Measurements from ENCODE around the gene TMEM63B. TPM values are rescaled to one million over a fixed set of nuclear protein-coding genes. Genes with fewer than 3 reads are reported as not detected.

The TMEM63B gene
- total RNA-seq, 1 experiment from 2014 or later, result 12.7 TPM

DNA sequence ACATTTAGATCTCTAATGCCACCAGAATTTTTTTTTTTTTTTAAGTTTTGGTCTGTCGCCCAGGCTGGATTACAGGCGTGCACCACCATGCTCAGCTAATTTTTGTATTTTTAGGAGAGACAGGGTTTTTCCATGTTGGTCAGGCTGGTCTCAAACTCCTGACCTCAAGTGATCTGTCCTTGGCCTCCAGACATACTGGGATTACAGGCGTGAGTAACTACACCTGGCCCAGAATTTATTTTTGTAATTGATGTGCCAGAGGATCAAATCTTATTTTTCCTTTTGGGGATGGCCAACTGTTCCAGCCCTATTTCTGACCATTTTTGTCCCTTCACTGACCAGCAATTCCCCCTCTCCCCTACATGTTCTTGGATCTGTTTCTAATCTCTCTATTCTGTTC lies 71.3 kb downstream of the TMEM63B start:
- no peaks in the 10 kb centered on the region for H3K4me1 ChIP-seq (replicated peaks)
- H3K27ac ChIP-seq, result no peak overlapping the region
- no peak overlapping the region for H3K4me3 ChIP-seq
- H3K9me3 ChIP-seq (replicated peaks), result no peaks in the 10 kb centered on the region
- H3K36me3 ChIP-seq, result no peaks in the 10 kb centered on the region
- no peaks in the 10 kb centered on the region for H3K27me3 ChIP-seq (replicated peaks)
- DNase-seq (ENCODE audit: low read depth in 1 of 2, low spot score in 2 of 2), result no peak

DNA sequence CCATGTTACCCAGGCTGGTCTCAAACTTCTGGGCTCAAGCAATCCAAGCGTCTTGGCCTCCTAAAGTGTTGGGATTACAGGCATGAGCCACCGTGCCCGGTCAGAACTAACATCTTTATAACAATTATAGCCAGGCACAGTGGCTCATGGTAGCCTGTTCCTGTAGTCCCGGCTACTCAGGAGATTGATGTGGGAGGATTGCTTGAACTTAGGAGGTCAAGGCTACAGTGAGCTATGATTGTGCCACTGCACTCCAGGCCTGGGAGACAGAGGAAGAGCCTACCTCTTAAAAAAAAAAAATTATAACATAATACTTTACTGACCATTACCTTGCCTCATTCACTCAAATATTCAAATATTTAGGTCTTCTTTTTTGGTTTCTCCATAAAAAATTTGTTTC lies 72.5 kb downstream of the TMEM63B start:
- Histone ChIP-seq H3K27me3 (replicated peaks) (no peaks in the 10 kb centered on the region), H3K4me1 (replicated peaks) (no peaks in the 10 kb centered on the region), H3K27ac (no peak overlapping the region), H3K36me3 (no peaks in the 10 kb centered on the region), H3K4me3 (no peak overlapping the region), H3K9me3 (replicated peaks) (no peaks in the 10 kb centered on the region)
- no peak for DNase-seq (ENCODE audit: low read depth in 1 of 2, low spot score in 2 of 2)

DNA sequence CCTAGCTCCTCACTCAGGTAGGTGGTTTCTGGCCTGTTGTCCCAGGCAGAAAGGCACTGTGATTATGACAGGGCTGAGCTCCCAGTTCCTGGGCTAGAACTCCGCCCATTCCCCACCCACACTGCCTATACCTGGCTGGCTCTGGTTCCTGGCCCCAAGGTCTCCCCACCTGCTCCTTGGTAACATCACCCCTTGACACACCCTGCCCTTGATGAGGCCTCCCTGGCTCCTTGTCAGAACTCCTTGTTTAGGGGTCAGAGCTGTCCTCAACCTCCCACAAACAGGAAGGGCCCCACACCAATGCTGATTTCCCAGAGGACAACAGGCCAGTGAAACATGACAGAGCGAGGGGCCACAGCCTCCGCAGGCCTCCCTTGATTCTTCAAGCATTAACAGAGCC lies 73.8 kb downstream of the TMEM63B start:
- DNase-seq (ENCODE audit: low read depth in 1 of 2, low spot score in 2 of 2), result no peak
- Histone ChIP-seq H3K27ac (no peak overlapping the region), H3K4me1 (replicated peaks) (no peaks in the 10 kb centered on the region), H3K4me3 (no peak overlapping the region), H3K9me3 (replicated peaks) (no peaks in the 10 kb centered on the region), H3K27me3 (replicated peaks) (no peaks in the 10 kb centered on the region), H3K36me3 (no peaks in the 10 kb centered on the region)

DNA sequence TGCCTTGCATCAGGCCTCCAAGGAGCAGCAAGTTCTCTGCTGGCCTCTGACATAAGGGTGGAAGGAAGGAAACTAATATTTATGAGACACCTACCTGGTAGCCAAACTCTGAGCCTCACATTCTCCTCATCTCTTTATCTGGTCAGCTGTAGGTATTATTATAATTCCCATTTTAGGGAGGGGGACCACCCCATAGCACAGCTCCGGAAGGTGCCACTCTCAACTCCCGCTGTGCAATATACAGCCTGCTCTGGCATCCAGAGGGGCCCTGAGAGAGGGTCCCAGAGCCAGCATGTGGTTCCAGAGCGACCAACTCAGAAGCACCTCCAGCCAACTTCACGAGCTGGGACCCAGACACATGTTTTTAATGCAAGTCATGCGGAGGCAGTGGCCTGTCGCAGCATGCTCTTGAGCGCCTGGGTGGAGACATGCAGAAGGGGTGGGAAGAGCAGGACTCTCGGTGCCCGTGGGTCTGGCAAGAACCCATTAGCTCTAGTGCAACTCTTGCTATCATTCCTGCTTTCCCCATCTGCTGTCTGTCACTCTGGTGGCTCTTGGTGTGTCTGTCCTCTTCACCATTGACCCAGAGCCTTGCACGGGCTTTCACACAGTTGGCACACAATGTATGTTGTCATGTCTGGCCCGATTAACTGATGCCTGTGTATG lies 74.4 kb downstream of the TMEM63B start:
- H3K4me3 ChIP-seq, result no peak overlapping the region
- no peaks in the 10 kb centered on the region for H3K4me1 ChIP-seq (replicated peaks)
- no peak overlapping the region for H3K27ac ChIP-seq
- no peaks in the 10 kb centered on the region for H3K36me3 ChIP-seq
- no peaks in the 10 kb centered on the region for H3K27me3 ChIP-seq (replicated peaks)
- no peaks in the 10 kb centered on the region for H3K9me3 ChIP-seq (replicated peaks)
- DNase-seq (ENCODE audit: low read depth in 1 of 2, low spot score in 2 of 2), result no peak

DNA sequence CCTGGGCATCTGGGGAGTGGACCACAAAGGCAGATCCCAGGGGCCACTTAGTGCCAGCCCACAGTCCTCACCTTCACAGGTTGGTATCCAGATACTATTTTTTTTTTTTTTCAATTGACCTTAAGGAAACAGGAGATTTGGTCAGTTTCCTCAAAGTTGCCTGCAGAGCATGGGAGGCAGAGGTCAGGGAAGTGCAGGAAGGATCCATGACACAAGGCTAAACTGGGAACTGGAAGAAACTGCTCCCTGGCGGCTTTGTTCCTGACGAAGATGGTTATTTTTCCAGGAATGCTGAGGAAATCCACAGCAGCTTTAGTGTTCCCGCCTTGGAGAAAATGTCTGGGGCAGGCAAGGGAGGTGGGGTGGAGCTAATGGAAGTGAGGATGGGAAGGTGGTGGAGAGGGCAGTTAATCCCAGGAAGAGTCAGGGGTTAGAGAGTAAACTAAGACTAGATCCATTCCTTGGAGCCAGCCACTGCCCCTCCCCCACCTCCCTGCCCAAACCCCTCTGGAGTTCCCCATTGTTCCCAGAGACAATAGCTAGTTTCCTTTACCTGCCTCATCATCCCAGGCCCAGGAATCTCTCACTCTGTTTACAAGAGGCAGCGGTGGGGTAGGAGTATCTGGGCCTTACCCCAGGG lies 75.1 kb downstream of the TMEM63B start:
- Histone ChIP-seq H3K27ac (no peak overlapping the region), H3K36me3 (no peaks in the 10 kb centered on the region), H3K4me1 (replicated peaks) (no peaks in the 10 kb centered on the region), H3K27me3 (replicated peaks) (no peaks in the 10 kb centered on the region), H3K9me3 (replicated peaks) (no peaks in the 10 kb centered on the region), H3K4me3 (no peak overlapping the region)
- no peak for DNase-seq (ENCODE audit: low read depth in 1 of 2, low spot score in 2 of 2)

DNA sequence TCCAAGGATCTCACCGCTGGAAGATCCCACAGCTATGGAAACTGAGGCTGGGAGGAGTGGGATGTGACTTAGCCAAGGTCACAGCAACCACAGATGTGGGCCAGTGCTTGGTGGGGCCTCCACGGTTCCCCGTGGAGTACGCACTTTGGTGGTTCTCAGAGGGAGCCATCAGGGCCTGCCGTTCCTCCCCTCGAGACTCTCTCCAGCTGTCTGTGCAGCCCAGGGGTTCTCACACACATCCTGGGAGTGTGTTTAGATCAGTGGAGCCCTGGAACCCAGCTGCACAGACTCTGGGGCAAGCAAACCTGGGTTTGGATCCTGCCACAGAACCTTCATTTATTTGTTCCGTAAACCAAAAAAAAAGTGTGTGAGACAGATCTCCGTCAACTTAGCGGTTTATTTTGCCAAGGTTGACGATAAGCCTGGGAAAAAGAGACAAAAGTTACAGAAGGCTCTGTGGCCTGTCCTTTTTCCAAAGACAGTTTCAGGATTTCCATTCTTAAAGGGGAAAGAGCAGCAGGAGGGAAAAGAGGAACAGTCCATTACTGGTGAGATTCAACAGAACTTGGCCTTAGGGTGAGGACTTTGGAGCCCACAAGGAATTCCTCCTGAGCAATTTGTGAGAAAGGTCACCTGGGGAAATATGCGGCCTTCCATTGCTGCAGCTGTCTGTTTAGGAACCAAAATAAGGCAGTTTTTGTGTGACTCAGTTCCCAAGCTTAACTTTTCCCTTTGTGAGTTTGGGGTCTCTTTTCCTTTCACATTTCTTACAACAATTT lies 75.8 kb downstream of the TMEM63B start:
- DNase-seq (ENCODE audit: low read depth in 1 of 2, low spot score in 2 of 2), result no peak
- no peaks in the 10 kb centered on the region for H3K4me1 ChIP-seq (replicated peaks)
- no peaks in the 10 kb centered on the region for H3K9me3 ChIP-seq (replicated peaks)
- no peaks in the 10 kb centered on the region for H3K27me3 ChIP-seq (replicated peaks)
- H3K27ac ChIP-seq, result no peak overlapping the region
- no peaks in the 10 kb centered on the region for H3K36me3 ChIP-seq
- H3K4me3 ChIP-seq, result no peak overlapping the region

DNA sequence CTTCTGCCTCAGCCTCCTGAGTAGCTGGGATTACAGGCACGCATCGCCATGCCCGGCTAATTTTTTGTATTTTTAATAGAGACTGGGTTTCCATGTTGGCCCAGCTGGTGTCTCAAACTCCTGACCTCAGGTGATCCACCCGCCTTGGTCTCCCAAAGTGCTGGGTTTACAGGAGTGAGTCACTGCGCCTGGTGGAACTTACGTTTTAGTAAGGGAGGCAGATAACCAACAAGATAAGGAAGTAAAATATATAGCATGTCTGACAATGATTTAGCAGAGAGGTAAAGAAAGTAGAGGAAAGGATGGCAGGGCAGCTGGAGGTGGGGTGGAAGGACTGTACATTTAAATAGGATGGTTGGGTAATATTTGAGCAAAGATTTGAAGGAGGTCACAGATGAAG lies 76.6 kb downstream of the TMEM63B start:
- Histone ChIP-seq H3K4me3 (no peak overlapping the region), H3K27me3 (replicated peaks) (no peaks in the 10 kb centered on the region), H3K27ac (no peak overlapping the region), H3K9me3 (replicated peaks) (no peaks in the 10 kb centered on the region), H3K4me1 (replicated peaks) (no peaks in the 10 kb centered on the region), H3K36me3 (no peaks in the 10 kb centered on the region)
- no peak for DNase-seq (ENCODE audit: low read depth in 1 of 2, low spot score in 2 of 2)

Other genes starting within 250 kb of the TMEM63B start
- 67.0 and 69.4 TPM in 2 replicates for gene MRPL14, start 102 bp upstream of the TMEM63B start, total RNA-seq (2014; rRNA removed; shearing (Covaris generic))
- gene CAPN11, start 31.3 kb downstream of the TMEM63B start, total RNA-seq (2014; rRNA removed; shearing (Covaris generic)), result not detected in 2 replicates
- 0.53 TPM in 1 of 2 replicates, not detected in the other for gene MYMX, start 89.4 kb downstream of the TMEM63B start, total RNA-seq (2014; rRNA removed; shearing (Covaris generic))
- gene SLC29A1, start 96.0 kb downstream of the TMEM63B start, total RNA-seq (2014; rRNA removed; shearing (Covaris generic)), result 6.7 and 11.0 TPM in 2 replicates
- gene HSP90AB1, start 119.5 kb downstream of the TMEM63B start, total RNA-seq (2014; rRNA removed; shearing (Covaris generic)), result 1,415 and 1,548 TPM in 2 replicates
- gene SLC35B2, start 130.0 kb downstream of the TMEM63B start, total RNA-seq (2014; rRNA removed; shearing (Covaris generic)), result 89.9 and 107 TPM in 2 replicates
- 17.6 and 37.6 TPM in 2 replicates for gene NFKBIE, start 138.0 kb downstream of the TMEM63B start, total RNA-seq (2014; rRNA removed; shearing (Covaris generic))
- gene TMEM151B, start 142.9 kb downstream of the TMEM63B start, total RNA-seq (2014; rRNA removed; shearing (Covaris generic)), result not detected in 2 replicates
- gene AARS2, start 185.8 kb downstream of the TMEM63B start, total RNA-seq (2014; rRNA removed; shearing (Covaris generic)), result 11.4 and 12.1 TPM in 2 replicates
- not detected in 2 replicates for gene SPATS1, start 215.1 kb downstream of the TMEM63B start, total RNA-seq (2014; rRNA removed; shearing (Covaris generic))